Hepatocyte (in vitro differentiated cells): ENCODE data around the gene SCNN1G.

ENCODE experiments used
- CTCF ChIP-seq: fragments of 200-600 bp; sonication (generic); IDR thresholded peaks from 2 replicates; pipeline ENCODE4 v1.5.1; 2016; ENCODE audit warnings: antibody characterized with exemption, mild to moderate bottlenecking; ENCODE audit not compliant: poor library complexity
- EZH2 ChIP-seq: fragments of 200-600 bp; sonication (generic); IDR thresholded peaks from 2 replicates; pipeline ENCODE4 v1.6.1; 2016; ENCODE audit warnings: antibody characterized with exemption, mild to moderate bottlenecking, borderline replicate concordance
- EZH2phosphoT487 ChIP-seq: fragments of 200-600 bp; sonication (generic); IDR thresholded peaks from one replicate; pipeline ENCODE4 v1.6.1; 2018; ENCODE audit warnings: antibody characterized with exemption, mild to moderate bottlenecking, low read depth, moderate library complexity; ENCODE audit not compliant: unreplicated experiment, severe bottlenecking

GRCh38 chr16:23152386-23153178 lies 30.0 kb upstream of the SCNN1G start:
- TF ChIP-seq CTCF = no peak
- TF ChIP-seq EZH2 = no peak
- no peak for TF ChIP-seq EZH2phosphoT487
